Activated T-helper 2 cell treated with anti-CD3 and anti-CD28 coated beads, Interferon-gamma antibody, Interleukin-2, Interleukin-4, amounts not matched to agents 10 μg/mL and 5 μg/mL and 100 μg/mL, durations not matched to agents 14 hours and 24 hours and 36 hours (primary cell): Measurements from ENCODE around the gene TRMT10C. TPM values are rescaled to one million over a fixed set of nuclear protein-coding genes. Genes with fewer than 3 reads are reported as not detected.
"Not testable (repeated sequence)": the region's sequence is repeated elsewhere in the genome, so short reads cannot be mapped to it uniquely, and the experiment has no call there.

Experiments used
- DNase-seq: peaks from one replicate; pipeline ENCODE4 v3.0.0; 2021; ENCODE audit warnings: low spot score
- H3K27ac Mint-ChIP-seq: one replicate; pipeline ENCODE4 v1.8.0; 2021; ENCODE audit warnings: mixed read lengths
- H3K27me3 Mint-ChIP-seq: one replicate; pipeline ENCODE4 v1.8.0; 2021; ENCODE audit warnings: low read depth, mixed read lengths
- H3K36me3 Mint-ChIP-seq: one replicate; pipeline ENCODE4 v1.8.0; 2021; ENCODE audit warnings: low read depth, mixed read lengths
- H3K4me1 Mint-ChIP-seq: one replicate; pipeline ENCODE4 v1.8.0; 2021; ENCODE audit warnings: low read depth, mixed read lengths
- H3K4me3 Mint-ChIP-seq: one replicate; pipeline ENCODE4 v1.8.0; 2021; ENCODE audit warnings: low read depth, mild to moderate bottlenecking, moderate library complexity, mixed read lengths
- H3K9me3 Mint-ChIP-seq: one replicate; pipeline ENCODE4 v1.8.0; 2021; ENCODE audit warnings: mixed read lengths
- intact Hi-C: fragments of 100-400 bp; cut with micrococcal nuclease; formaldehyde crosslinking; loops from one replicate; pipeline ENCODE4 v1.15.1; 2023
- total RNA-seq: library from RNA; stranded (reverse); gene quantifications from 2 replicates; pipeline ENCODE4 v1.2.3, GENCODE V29; 2022

Gene TRMT10C
- total RNA-seq, 1 donor from 2014 or later, result 47.1 TPM

DNA sequence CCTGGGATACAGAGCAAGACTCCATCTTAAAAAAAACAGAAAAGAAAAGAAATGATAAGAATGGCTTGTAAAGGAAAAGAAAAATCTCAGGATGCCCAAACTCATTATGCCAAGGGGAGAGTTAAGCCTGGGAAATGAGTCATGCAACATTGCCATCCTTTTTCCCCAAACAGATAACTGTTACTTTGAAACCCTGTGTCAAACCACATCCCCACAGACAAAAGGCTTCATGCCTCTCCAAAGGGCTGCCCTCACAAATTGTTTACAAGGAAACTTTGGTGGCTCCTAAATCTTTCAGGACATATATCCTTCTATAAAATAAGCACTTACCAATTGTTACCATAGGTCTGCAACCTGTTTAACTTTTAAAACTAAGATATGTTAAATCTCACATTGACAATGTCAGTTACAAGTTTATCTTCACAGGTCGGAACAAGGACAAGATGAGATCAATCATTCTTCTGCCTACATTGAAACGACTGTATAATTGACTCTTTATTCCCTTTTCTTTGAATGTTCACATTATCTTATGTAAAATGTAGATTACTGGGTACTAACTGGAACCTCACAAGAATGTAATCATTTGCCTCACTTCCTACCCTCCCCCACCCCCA is 30.1 kb upstream of the TRMT10C start:
- Mint-ChIP-seq H3K4me1 (peaks cover 28% of the 10 kb centered on the region), H3K27me3 (no peaks in the 10 kb centered on the region), H3K9me3 (peaks cover 14% of the 10 kb centered on the region), H3K36me3 (peaks cover 9% of the 10 kb centered on the region), H3K4me3 (no peak overlapping the region), H3K27ac (peak overlapping the region; percentile 59)
- no peak for DNase-seq
- intact Hi-C loops, result no loop called here

DNA sequence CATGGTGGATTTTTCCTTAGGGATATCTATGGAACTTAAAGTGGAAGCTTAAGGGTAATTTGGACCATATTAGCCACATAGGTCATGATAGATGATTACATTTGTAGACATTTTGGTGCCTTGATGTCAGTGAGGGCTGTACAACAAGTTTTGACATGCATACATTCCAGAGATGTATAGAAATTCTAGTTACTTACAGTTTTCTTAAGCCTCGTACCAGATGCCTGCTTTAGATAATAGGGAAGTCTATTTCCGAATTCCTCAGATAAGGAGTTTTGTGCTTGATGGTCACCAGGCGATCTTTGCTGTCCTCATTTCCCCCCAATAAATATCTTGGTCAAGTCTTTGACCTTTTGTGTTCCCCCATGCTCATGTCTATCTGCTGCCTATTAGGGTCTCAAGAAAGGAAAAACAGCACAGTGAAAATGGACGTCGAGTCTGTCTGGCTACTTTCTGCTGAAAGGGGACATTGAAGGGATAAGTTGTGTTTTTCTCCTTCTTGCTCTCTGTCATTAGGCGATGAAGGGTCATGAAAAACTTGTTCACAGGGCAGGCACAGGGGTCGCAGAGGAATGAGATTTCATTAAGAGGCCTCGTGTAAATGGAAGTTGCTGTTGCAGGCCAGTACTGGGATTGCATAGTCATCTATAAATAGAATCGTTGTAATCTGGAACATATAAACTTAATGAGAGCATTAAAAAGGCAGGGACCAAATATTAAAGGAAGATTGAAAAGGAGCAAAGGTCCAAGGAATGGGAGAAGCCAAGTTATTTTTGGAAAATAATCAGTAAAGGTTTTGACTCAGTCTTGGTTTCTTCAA is 28.7 kb upstream of the TRMT10C start:
- peaks cover 5% of the 10 kb centered on the region for H3K27me3 Mint-ChIP-seq
- H3K4me1 Mint-ChIP-seq, result peaks cover 28% of the 10 kb centered on the region
- intact Hi-C loops, result no loop called here
- H3K27ac Mint-ChIP-seq, result no peak overlapping the region
- H3K4me3 Mint-ChIP-seq, result no peak overlapping the region
- peaks cover 14% of the 10 kb centered on the region for H3K9me3 Mint-ChIP-seq
- peaks cover 5% of the 10 kb centered on the region for H3K36me3 Mint-ChIP-seq
- DNase-seq, result no peak

DNA sequence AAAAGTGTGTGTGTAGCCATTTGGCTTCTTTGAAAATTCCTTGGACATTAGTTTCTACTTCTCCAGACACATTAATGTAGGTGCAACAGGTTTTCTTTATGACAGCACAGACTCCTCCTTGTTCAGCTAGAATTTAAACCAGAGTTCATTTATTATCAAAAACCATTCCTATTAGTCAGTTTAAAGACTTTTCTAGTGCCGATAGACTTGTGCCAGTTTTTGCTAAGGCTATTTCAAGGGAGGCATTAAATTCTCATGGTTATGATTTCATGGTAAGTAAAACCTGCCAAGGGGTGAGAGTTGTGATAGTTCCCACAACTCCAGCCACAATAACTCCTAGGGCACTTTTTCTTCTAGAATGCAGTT is 28.1 kb upstream of the TRMT10C start:
- Mint-ChIP-seq H3K4me3 (no peak overlapping the region), H3K36me3 (peaks cover 5% of the 10 kb centered on the region), H3K4me1 (peaks cover 28% of the 10 kb centered on the region), H3K27me3 (peaks cover 9% of the 10 kb centered on the region), H3K9me3 (peaks cover 14% of the 10 kb centered on the region), H3K27ac (no peak overlapping the region)
- intact Hi-C loops, result no loop called here
- DNase-seq, result no peak

DNA sequence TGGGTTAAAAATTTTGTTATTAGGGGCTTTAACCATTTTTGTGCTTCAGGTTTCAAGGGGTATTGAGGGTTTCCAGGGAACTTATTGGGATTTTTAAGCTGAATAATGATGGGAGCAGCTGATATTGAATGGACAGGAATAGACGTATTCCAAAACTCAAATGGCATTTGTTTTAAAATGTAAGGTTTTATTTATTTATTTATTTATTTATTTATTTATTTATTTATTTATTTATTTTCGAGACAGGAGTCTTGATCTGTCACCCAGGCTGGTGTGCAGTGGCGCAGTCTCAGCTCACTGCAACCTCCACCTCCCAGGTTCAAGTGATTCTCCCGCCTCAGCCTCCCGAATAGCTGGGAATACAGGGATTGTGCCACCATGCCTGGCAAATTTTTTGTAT is 26.4 kb upstream of the TRMT10C start:
- peaks cover under 1% of the 10 kb centered on the region for H3K36me3 Mint-ChIP-seq

DNA sequence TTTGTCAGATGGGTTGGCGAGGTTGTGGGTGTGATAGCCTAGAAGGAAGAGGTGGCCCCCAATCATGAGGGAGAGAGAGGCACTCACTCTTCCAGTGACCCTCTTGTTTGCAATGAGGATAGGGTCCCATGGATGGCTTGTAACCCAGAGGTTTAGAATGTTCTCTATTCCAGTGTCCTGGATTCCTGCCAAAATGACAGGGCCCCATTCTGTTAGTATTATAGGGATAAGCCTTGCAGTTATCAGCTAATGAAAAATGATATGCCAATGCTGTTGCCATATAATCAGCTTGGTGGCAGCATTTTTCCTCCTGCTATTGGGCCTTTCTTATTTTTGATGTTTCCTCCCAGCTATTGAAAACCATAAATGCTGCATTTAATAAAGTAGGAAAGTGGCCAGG is 25.4 kb upstream of the TRMT10C start:
- peaks cover 4% of the 10 kb centered on the region for H3K9me3 Mint-ChIP-seq
- H3K27ac Mint-ChIP-seq, result no peak overlapping the region
- H3K36me3 Mint-ChIP-seq, result no peaks in the 10 kb centered on the region
- DNase-seq, result no peak
- H3K4me3 Mint-ChIP-seq, result no peak overlapping the region
- peaks cover 19% of the 10 kb centered on the region for H3K27me3 Mint-ChIP-seq
- intact Hi-C loops, result no loop called here
- H3K4me1 Mint-ChIP-seq, result peaks cover 13% of the 10 kb centered on the region

More for the DNA sequence above, 26.4 kb upstream of the TRMT10C start:
- DNase-seq, result no peak
- H3K4me1 Mint-ChIP-seq, result peaks cover 23% of the 10 kb centered on the region
- H3K9me3 Mint-ChIP-seq, result peaks cover 7% of the 10 kb centered on the region
- H3K27me3 Mint-ChIP-seq, result peaks cover 19% of the 10 kb centered on the region
- intact Hi-C loops, result no loop called here
- H3K27ac Mint-ChIP-seq, result no peak overlapping the region
- no peak overlapping the region for H3K4me3 Mint-ChIP-seq

DNA sequence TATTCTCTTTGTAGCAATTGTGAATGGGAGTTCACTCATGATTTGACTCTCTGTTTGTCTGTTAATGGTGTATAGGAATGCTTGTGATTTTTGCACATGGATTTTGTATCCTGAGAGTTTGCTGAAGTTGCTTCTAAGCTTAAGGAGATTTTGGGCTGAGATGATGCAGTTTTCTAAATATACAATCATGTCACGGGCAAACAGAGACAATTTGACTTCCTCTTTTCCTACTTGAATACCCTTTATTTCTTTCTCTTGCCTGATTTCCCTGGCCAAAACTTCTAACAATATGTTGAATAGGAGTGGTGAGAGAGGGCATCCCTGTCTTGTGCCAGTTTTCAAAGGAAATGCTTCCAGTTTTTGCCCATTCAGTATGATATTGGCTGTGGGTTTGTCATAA is 24.7 kb upstream of the TRMT10C start:
- intact Hi-C loops, H3K4me1 Mint-ChIP-seq, H3K27ac Mint-ChIP-seq, DNase-seq, H3K36me3 Mint-ChIP-seq, H3K9me3 Mint-ChIP-seq, H3K4me3 Mint-ChIP-seq: not testable (repeated sequence)
- peaks cover 19% of the 10 kb centered on the region for H3K27me3 Mint-ChIP-seq

DNA sequence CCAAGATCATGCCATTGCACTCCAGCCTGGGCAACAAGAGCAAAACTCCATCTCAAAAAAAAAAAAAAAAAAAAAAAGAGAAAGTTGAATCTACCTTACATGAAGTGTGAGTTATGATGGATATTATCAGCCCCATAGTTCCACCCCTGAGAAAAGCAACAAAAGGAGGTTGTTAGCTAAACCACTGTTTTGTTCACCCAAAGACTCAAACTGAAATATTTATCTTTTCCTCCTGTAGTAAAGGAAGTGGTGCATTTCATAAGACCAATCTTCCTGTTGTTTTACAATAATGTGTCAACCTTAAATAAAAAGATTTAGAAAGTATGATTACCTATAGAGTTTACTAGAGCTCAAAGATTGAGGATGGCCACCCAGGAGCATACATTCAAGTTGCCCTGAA is 18.7 kb upstream of the TRMT10C start:
- Mint-ChIP-seq H3K27me3 (peaks cover 14% of the 10 kb centered on the region), H3K4me1 (peaks cover 26% of the 10 kb centered on the region), H3K4me3 (no peak overlapping the region), H3K9me3 (peaks cover 4% of the 10 kb centered on the region), H3K27ac (peak overlapping the region; percentile 79), H3K36me3 (no peaks in the 10 kb centered on the region)
- intact Hi-C loops, result loop anchor here (1.0 kb wide), 1 partner anchor 25 kb away; no protein-coding TSS in a partner anchor
- DNase-seq, result no peak

DNA sequence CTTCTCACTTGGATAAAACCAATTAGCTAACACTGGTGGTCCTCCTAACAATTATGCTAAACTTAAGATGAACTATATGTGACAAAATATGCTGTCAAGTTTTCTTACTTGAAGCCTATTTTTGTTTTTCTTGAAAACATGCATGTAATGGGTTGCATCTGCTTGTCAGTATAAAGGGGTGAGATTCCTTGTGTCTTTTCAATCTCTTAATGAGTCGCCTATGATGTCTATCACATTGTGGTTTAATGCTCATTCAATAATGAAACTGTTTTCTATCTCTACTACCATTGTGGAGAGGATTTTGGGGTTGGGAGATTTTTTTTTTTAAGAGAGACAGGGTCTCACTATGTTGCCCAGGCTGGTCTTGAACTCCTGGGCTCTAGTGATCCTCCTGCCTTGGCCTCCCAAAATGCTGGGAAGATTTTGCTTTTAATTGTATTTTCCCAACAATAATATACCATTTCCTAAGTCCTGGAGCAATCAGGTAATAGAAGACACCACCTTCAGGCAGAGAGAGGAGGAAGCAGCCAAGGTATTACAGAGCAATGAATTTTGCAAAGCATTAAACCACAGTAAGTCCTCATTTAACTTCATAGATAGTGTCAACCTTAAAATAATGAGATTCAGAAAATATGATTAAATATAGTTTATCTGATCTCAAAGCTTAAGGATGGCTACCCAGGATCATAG is 17.4 kb upstream of the TRMT10C start:
- peaks cover 4% of the 10 kb centered on the region for H3K27me3 Mint-ChIP-seq
- H3K36me3 Mint-ChIP-seq, result no peaks in the 10 kb centered on the region
- intact Hi-C loops, result loop anchor here (1.0 kb wide), 1 partner anchor 17 kb away; the partner anchor contains the start of gene TRMT10C
- H3K9me3 Mint-ChIP-seq, result peaks cover 4% of the 10 kb centered on the region
- peaks cover 34% of the 10 kb centered on the region for H3K4me1 Mint-ChIP-seq
- peak overlapping the region; percentile 27 for H3K27ac Mint-ChIP-seq
- peak overlapping the region; percentile 2 for H3K4me3 Mint-ChIP-seq
- DNase-seq, result no peak

DNA sequence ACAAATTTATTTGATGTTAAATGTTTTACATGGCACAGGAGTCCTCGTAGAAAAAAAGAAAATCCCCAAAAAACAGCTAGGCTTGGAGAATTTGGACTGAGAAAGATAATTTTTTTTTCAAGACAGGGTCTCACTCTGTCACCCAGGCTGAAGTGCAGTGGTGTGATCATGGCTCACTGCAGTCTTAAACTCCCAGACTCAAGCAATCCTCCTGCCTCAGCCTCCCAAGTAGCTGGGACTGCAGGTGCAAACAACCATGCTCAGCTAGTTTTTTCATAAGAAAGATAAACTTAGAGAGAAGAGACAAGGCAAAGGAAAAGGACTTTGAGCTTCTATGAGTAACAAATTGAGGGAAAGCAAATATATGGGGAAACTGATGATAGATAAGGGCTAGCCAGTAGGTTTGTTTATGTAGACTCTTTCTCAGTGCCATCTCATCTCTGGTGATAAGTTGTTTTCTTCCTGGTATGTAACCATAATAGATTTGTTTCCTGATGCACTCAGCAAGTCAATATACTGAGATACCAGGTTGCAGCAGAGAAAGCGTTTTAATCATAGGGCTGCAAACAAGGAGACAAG is 13.1 kb upstream of the TRMT10C start:
- Mint-ChIP-seq H3K4me3 (no peak overlapping the region), H3K27ac (peak overlapping the region; percentile 5), H3K27me3 (no peaks in the 10 kb centered on the region), H3K36me3 (no peaks in the 10 kb centered on the region), H3K4me1 (peaks cover 20% of the 10 kb centered on the region), H3K9me3 (no peaks in the 10 kb centered on the region)
- intact Hi-C loops, result no loop called here
- no peak for DNase-seq

DNA sequence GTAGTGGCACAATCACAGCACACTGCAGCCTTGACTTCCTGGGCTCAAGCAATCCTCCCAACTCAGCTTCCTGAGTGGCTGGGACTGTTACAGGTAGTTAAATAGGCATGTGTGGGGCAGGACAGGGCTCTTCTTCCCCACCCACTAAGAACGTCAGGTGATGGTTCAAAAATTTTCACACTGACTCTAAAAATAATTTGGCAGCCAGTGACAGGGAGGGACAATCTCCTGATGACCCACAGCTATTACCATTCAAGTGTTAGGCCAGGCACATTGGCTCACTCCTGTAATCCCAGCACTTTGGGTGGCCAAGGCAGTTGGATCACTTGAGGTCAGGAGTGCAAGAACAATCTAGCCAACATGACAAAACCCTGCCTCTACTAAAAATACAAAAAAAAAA is 12.2 kb upstream of the TRMT10C start:
- no peaks in the 10 kb centered on the region for H3K36me3 Mint-ChIP-seq
- intact Hi-C loops, result no loop called here
- H3K4me1 Mint-ChIP-seq, result peaks cover 12% of the 10 kb centered on the region
- DNase-seq, result no peak
- no peak overlapping the region for H3K4me3 Mint-ChIP-seq
- H3K27ac Mint-ChIP-seq, result no peak overlapping the region
- no peaks in the 10 kb centered on the region for H3K27me3 Mint-ChIP-seq
- H3K9me3 Mint-ChIP-seq, result no peaks in the 10 kb centered on the region

DNA sequence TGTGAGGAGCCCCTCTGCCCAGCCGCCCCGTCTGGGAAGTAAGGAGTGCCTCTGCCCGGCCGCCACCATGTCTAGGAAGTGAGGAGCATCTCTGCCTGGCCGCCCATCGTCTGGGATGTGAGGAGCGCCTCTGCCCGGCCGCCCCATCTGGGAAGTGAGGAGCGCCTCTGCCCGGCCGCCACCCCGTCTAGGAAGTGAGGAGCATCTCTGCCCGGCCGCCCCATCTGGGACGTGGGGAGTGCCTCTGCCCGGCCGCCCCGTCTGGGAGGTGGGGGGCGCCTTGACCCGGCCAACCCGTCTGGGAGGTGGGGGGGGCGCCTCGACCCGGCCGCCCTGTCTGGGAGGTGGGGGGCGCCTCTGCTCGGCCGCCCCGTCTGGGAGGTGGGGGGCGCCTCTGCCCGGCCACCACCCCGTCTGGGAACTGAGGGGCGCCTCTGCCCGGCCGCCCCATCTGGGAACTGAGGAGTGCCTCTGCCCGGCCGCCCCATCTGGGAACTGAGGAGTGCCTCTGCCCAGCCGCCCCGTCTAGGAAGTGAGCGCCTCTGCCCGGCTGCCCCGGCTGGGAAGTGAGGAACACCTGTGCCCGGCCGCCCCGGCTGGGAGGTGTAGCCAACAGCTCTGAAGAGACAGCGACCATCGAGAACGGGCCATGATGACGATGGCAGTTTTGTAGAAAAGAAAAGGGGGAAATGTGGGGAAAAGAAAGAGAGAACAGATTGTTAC is 10.1 kb upstream of the TRMT10C start:
- H3K4me3 Mint-ChIP-seq, DNase-seq, H3K9me3 Mint-ChIP-seq, H3K4me1 Mint-ChIP-seq, H3K27me3 Mint-ChIP-seq, H3K27ac Mint-ChIP-seq, intact Hi-C loops, H3K36me3 Mint-ChIP-seq: not testable (repeated sequence)

DNA sequence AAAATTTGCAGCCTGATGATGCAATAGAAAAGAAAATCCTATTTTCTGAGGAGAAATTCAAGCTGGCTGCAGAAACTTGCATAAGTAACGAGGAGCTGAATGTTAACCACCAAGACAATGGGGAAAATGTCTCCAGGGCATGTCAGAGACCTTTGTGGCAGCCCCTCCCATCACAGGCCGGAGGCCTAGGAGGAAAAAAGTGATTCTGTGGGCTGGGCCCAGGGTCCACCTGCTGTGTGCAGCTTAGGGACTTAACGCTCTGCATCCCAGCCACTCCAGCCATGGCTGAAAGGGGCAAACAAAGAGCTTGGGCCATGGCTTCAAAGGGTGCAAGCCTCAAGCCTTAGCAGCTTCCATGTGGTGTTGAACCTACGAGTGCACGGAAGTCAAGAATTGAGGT is 8.3 kb upstream of the TRMT10C start:
- H3K4me1 Mint-ChIP-seq, DNase-seq, H3K27me3 Mint-ChIP-seq, H3K27ac Mint-ChIP-seq, H3K4me3 Mint-ChIP-seq, intact Hi-C loops, H3K36me3 Mint-ChIP-seq, H3K9me3 Mint-ChIP-seq: not testable (repeated sequence)
